ENCODE data around the gene WWTR1.

WWTR1 gene

GRCh38 chr3:149567381-149567780 is 90.4 kb downstream of the WWTR1 start:
- no peak for DNase-seq (ENCODE audit: low read depth, low spot score)

GRCh38 chr3:149566292-149566975 is 91.4 kb downstream of the WWTR1 start:
- no peak for DNase-seq (ENCODE audit: low read depth, low spot score)

- DNase-seq (ENCODE audit: low read depth, low spot score), result no peak
These were observed 93.7 kb downstream of the WWTR1 start for GRCh38 chr3:149564079-149564478.

- no peak for DNase-seq (ENCODE audit: low read depth, low spot score)
These were observed 94.7 kb downstream of the WWTR1 start for GRCh38 chr3:149563114-149563513.

- no peak for DNase-seq (ENCODE audit: low read depth, low spot score)
These were observed 97.2 kb downstream of the WWTR1 start for GRCh38 chr3:149560617-149561016.

- DNase-seq (ENCODE audit: low read depth, low spot score), result no peak
These were observed 97.8 kb downstream of the WWTR1 start for GRCh38 chr3:149560001-149560400.

GRCh38 chr3:149559525-149559924 is 98.3 kb downstream of the WWTR1 start:
- DNase-seq (ENCODE audit: low read depth, low spot score), result no peak

- no peak for DNase-seq (ENCODE audit: low read depth, low spot score)
These were observed 101.9 kb downstream of the WWTR1 start for GRCh38 chr3:149555927-149556326.

GRCh38 chr3:149554826-149555225 is 103.0 kb downstream of the WWTR1 start:
- no peak for DNase-seq (ENCODE audit: low read depth, low spot score)

- no peak for DNase-seq (ENCODE audit: low read depth, low spot score)
These were observed 103.9 kb downstream of the WWTR1 start for GRCh38 chr3:149553781-149554451.

GRCh38 chr3:149552700-149553099 is 105.1 kb downstream of the WWTR1 start:
- DNase-seq (ENCODE audit: low read depth, low spot score), result no peak

GRCh38 chr3:149551500-149551899 is 106.3 kb downstream of the WWTR1 start:
- DNase-seq (ENCODE audit: low read depth, low spot score), result no peak

- DNase-seq (ENCODE audit: low read depth, low spot score), result no peak
These were observed 109.2 kb downstream of the WWTR1 start for GRCh38 chr3:149548669-149549065.

GRCh38 chr3:149547954-149548668 is 109.7 kb downstream of the WWTR1 start:
- peak; percentile 84 for DNase-seq (ENCODE audit: low read depth, low spot score)

- no peak for DNase-seq (ENCODE audit: low read depth, low spot score)
These were observed 110.4 kb downstream of the WWTR1 start for GRCh38 chr3:149547413-149547812.

GRCh38 chr3:149545049-149545448 is 112.8 kb downstream of the WWTR1 start:
- no peak for DNase-seq (ENCODE audit: low read depth, low spot score)

- no peak for DNase-seq (ENCODE audit: low read depth, low spot score)
These were observed 115.2 kb downstream of the WWTR1 start for GRCh38 chr3:149542375-149543312.

- no peak for DNase-seq (ENCODE audit: low read depth, low spot score)
These were observed 116.7 kb downstream of the WWTR1 start for GRCh38 chr3:149541091-149541491.

GRCh38 chr3:149538371-149538770 is 119.5 kb downstream of the WWTR1 start:
- DNase-seq (ENCODE audit: low read depth, low spot score), result no peak

- DNase-seq (ENCODE audit: low read depth, low spot score), result peak; percentile 82
These were observed 121.4 kb downstream of the WWTR1 start for GRCh38 chr3:149536429-149536828.

GRCh38 chr3:149535333-149535685 is 122.5 kb downstream of the WWTR1 start:
- no peak for DNase-seq (ENCODE audit: low read depth, low spot score)

Data from ELF-1 (cell line).